Heart left ventricle (tissue), 16 donors: ENCODE results near the gene OLR1. TPM values are rescaled to one million over a fixed set of nuclear protein-coding genes. Genes with fewer than 3 reads are reported as not detected.

Experiments
- ATAC-seq, 4 donors: fragments of 200-7000 bp; cut with Tn5 transposase; one replicate each; pipeline ENCODE4 v1.9.1; 2020 to 2022; ENCODE audit warnings: moderate library complexity in 4 of 4, mild to moderate bottlenecking in 3 of 4, moderate number of reproducible peaks in 1 of 4
- DNase-seq, 5 donors: peaks; one replicate each; pipeline ENCODE4 v3.0.0-alpha.2; 2020
- H3K27ac ChIP-seq, 12 donors: fragments of 200-600 bp; sonication (generic) in 4 of 12; one replicate each; pipeline versions ENCODE4 v1.5.0 to v1.8.0; 2016 to 2022; ENCODE audit warnings: mild to moderate bottlenecking in 2 of 12
- H3K27me3 ChIP-seq, 9 donors: fragments of 200-600 bp; sonication (generic) in 2 of 9; one replicate each; pipeline versions ENCODE4 v1.5.1 to v1.8.0; 2016 to 2022; ENCODE audit warnings: mild to moderate bottlenecking in 3 of 9
- H3K36me3 ChIP-seq, 9 donors: fragments of 200-600 bp; sonication (generic) in 2 of 9; one replicate each; pipeline versions ENCODE4 v1.5.0 to v1.8.0; 2018 to 2022; ENCODE audit warnings: mild to moderate bottlenecking in 2 of 9
- H3K4me1 ChIP-seq, 12 donors: fragments of 200-600 bp; sonication (generic) in 4 of 12; one replicate each; pipeline versions ENCODE4 v1.5.0 to v1.8.0; 2016 to 2022; ENCODE audit warnings: mild to moderate bottlenecking in 3 of 12
- H3K4me3 ChIP-seq, 12 donors: fragments of 200-600 bp; sonication (generic) in 4 of 12; one replicate each; pipeline versions ENCODE4 v1.5.0 to v1.8.0; 2017 to 2022; ENCODE audit warnings: mild to moderate bottlenecking in 9 of 12, moderate library complexity in 4 of 12
- H3K9me3 ChIP-seq, 12 donors: fragments of 200-600 bp; sonication (generic) in 4 of 12; one replicate each; pipeline versions ENCODE4 v1.5.0 to v1.8.0; 2016 to 2022; ENCODE audit warnings: mild to moderate bottlenecking in 1 of 12
- POLR2A ChIP-seq, 2 donors: fragments of 450-650 bp; IDR thresholded peaks; one replicate each; pipeline ENCODE4 v1.6.1; 2017; ENCODE audit warnings: antibody characterized with exemption in 2 of 2, mild to moderate bottlenecking in 2 of 2, moderate library complexity in 2 of 2
- WGBS, 4 donors: extraction: QIAGEN DNeasy Blood & Tissue Kit in 2 of 4; methylation state at CpG; one replicate each; pipeline versions ENCODE4 v1.1.5 to v1.1.7; 2013 to 2018; 5-methylcytosine and 5-hydroxymethylcytosine counted together
- intact Hi-C, 10 donors: fragments of 100-400 bp; cut with DNase I; formaldehyde crosslinking; loops; one replicate each; pipeline versions ENCODE4 v1.11.1 to v1.14.2; 2022
- polyA plus RNA-seq, 2 donors: library from polyadenylated mRNA; stranded (reverse); fragments of 200-250 nt; gene quantifications; one replicate each; pipeline ENCODE4 v1.2.3, GENCODE V29; 2013
- total RNA-seq, 9 donors: library from RNA; depleted of rRNA in 2 of 9; stranded (reverse); fragments of >200 nt in 2 of 9; fragmentation: NEBNext Ultra II Directional in 3 of 9; extraction: Animal tissue kit (Norgen Biotek cat#: 25700) in 3 of 9; gene quantifications; one replicate each; pipeline versions ENCODE4 v1.1.0 to v1.2.4, GENCODE V29; 2016 to 2023
- TF ChIP-seq, protein P1 (sequence below), 12 donors: fragments of 200-600 bp; sonication (generic) in 4 of 12; IDR thresholded peaks; one replicate each; pipeline versions ENCODE4 v1.5.0 to v1.8.0; 2018 to 2022; ENCODE audit warnings: antibody characterized with exemption in 12 of 12, mild to moderate bottlenecking in 5 of 12
- donor health status: ischemic (EF 13 %, LVEDD 7.1; RV severe dilation, severe dysfunction).
- donor health status: healthy with polysubstance abuse.
- donor health status: DM: no; HTN: yes; CAD: no.
- donor health status: DM: no; HTN: no; CAD: no.
- donor health status: ischemic (EF 25% LVEDD 6.9; RV normal size, moderate dysfunction).
- donor health status: ischemic (EF 25% LVEDD 5.7; RV mildly dilated, moderate dysfunction).
- donor health status: healthy.
- donor health status: DM: yes; HTN: yes; CAD: no.
- donor health status: ischemic (EF 35%, LVEDD 5.7; RV mildly dilated, moderate dysfunction).
- donor health status: nonischemic (EF 11% LVEDD 7.7; RV severe dilation, severe dysfunction).
- donor health status: DM: yes; HTN: yes; CAD: no.
- donor health status: PGD.
- donor health status: ischemic (EF 29% LVEDD 5.4; RV normal size, mild dysfunction).
- donor health status: nonischemic (EF 23%, LVEDD 6.1; RV moderate dilation, normal function).

Gene OLR1
- total and polyA plus RNA-seq, 11 donors, result 0.07 to 1.6 (median 0.50) TPM; not detected in 2

- peak in 2 of 5 donors; percentile 26 to 64 for DNase-seq
- Histone ChIP-seq H3K27me3 (no peaks in the 10 kb centered on the region), H3K27ac (no peak overlapping the region), H3K4me1 (no peaks in the 10 kb centered on the region), H3K4me3 (no peak overlapping the region), H3K36me3 (no peaks in the 10 kb centered on the region), H3K9me3 (peaks cover 0 to 4% (median 0%) of the 10 kb centered on the region in 12 donors)
- no peak for TF ChIP-seq POLR2A (IDR thresholded peaks at IDR 0.05)
- TF ChIP-seq, protein P1, sequence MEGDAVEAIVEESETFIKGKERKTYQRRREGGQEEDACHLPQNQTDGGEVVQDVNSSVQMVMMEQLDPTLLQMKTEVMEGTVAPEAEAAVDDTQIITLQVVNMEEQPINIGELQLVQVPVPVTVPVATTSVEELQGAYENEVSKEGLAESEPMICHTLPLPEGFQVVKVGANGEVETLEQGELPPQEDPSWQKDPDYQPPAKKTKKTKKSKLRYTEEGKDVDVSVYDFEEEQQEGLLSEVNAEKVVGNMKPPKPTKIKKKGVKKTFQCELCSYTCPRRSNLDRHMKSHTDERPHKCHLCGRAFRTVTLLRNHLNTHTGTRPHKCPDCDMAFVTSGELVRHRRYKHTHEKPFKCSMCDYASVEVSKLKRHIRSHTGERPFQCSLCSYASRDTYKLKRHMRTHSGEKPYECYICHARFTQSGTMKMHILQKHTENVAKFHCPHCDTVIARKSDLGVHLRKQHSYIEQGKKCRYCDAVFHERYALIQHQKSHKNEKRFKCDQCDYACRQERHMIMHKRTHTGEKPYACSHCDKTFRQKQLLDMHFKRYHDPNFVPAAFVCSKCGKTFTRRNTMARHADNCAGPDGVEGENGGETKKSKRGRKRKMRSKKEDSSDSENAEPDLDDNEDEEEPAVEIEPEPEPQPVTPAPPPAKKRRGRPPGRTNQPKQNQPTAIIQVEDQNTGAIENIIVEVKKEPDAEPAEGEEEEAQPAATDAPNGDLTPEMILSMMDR (IDR thresholded peaks at IDR 0.05), result no peak
- WGBS, 4 donors, result 87 to 95% (median 91%) methylated on average over 38 of the region's 38 CpGs
- no peak for ATAC-seq
- intact Hi-C loops, result no loop called here
Observed at GRCh38 chr12:10111451-10111850, 60.5 kb downstream of the OLR1 start.

GRCh38 chr12:10110256-10110844 is 61.6 kb downstream of the OLR1 start:
- no peak overlapping the region for H3K4me3 ChIP-seq
- H3K36me3 ChIP-seq, result no peaks in the 10 kb centered on the region
- intact Hi-C loops, result no loop called here
- H3K27me3 ChIP-seq, result no peaks in the 10 kb centered on the region
- peaks cover 0 to 4% (median 0%) of the 10 kb centered on the region in 12 donors for H3K9me3 ChIP-seq
- ATAC-seq, result no peak
- no peak overlapping the region for H3K27ac ChIP-seq
- 86 to 92% (median 87%) methylated on average over 2 of the region's 2 CpGs for WGBS, 4 donors
- TF ChIP-seq, protein P1 (IDR thresholded peaks at IDR 0.05), result no peak
- TF ChIP-seq POLR2A (IDR thresholded peaks at IDR 0.05), result no peak
- DNase-seq, result no peak
- H3K4me1 ChIP-seq, result no peaks in the 10 kb centered on the region

Other genes starting within 250 kb of the OLR1 start
- gene CLEC2A, start 239.8 kb downstream of the OLR1 start, total RNA-seq, result not detected
- gene CLEC2A, start 239.8 kb downstream of the OLR1 start, polyA plus RNA-seq, result not detected
- 10 to 100 TPM in 2 of 9 donors, 1 to 10 TPM in 2, under 1 TPM in 3, not detected in 2; 0.20 to 16.8 (median 1.3) TPM for gene CLEC12A, start 200.7 kb downstream of the OLR1 start, total RNA-seq
- gene CLEC12A, start 200.7 kb downstream of the OLR1 start, polyA plus RNA-seq, result 1 to 10 TPM in 1 of 2 donors, under 1 TPM in 1; 0.27 to 1.1 TPM
- gene CLEC1B, start 173.0 kb downstream of the OLR1 start, total RNA-seq, result not detected
- not detected for gene CLEC1B, start 173.0 kb downstream of the OLR1 start, polyA plus RNA-seq
- gene CLEC12B, start 161.5 kb downstream of the OLR1 start, total RNA-seq, result under 1 TPM in 2 of 9 donors, not detected in 7; 0.43 to 0.59 TPM
- not detected for gene CLEC12B, start 161.5 kb downstream of the OLR1 start, polyA plus RNA-seq
- gene CLEC9A, start 141.4 kb downstream of the OLR1 start, total RNA-seq, result under 1 TPM in 4 of 9 donors, not detected in 5; 0.12 to 0.24 (median 0.22) TPM
- under 1 TPM in 1 of 2 donors, not detected in 1; 0.04 TPM for gene CLEC9A, start 141.4 kb downstream of the OLR1 start, polyA plus RNA-seq
- 1 to 10 TPM; 1.2 to 7.3 (median 2.5) TPM for gene CLEC1A, start 73.1 kb downstream of the OLR1 start, total RNA-seq
- 1 to 10 TPM; 2.5 to 3.1 TPM for gene CLEC1A, start 73.1 kb downstream of the OLR1 start, polyA plus RNA-seq
- 10 to 100 TPM in 1 of 9 donors, 1 to 10 TPM in 6, under 1 TPM in 2; 0.83 to 31.5 (median 1.9) TPM for gene CLEC7A, start 41.9 kb downstream of the OLR1 start, total RNA-seq
- gene CLEC7A, start 41.9 kb downstream of the OLR1 start, polyA plus RNA-seq, result 1 to 10 TPM; 1.1 to 2.7 TPM
- gene TMEM52B, start 6.9 kb upstream of the OLR1 start, total RNA-seq, result under 1 TPM in 1 of 9 donors, not detected in 8; 0.53 TPM
- gene TMEM52B, start 6.9 kb upstream of the OLR1 start, polyA plus RNA-seq, result under 1 TPM in 1 of 2 donors, not detected in 1; 0.03 TPM
- gene GABARAPL1, start 40.7 kb upstream of the OLR1 start, total RNA-seq, result 100 to 1,000 TPM; 212 to 790 (median 297) TPM
- gene GABARAPL1, start 40.7 kb upstream of the OLR1 start, polyA plus RNA-seq, result 100 to 1,000 TPM; 126 to 258 TPM
- 1 to 10 TPM in 3 of 9 donors, under 1 TPM in 6; 0.25 to 7.4 (median 0.93) TPM for gene KLRD1, start 135.7 kb upstream of the OLR1 start, total RNA-seq
- gene KLRD1, start 135.7 kb upstream of the OLR1 start, polyA plus RNA-seq, result 1 to 10 TPM in 1 of 2 donors, under 1 TPM in 1; 0.25 to 1.1 TPM
- 1 to 10 TPM in 2 of 9 donors, under 1 TPM in 5, not detected in 2; 0.45 to 6.6 (median 0.49) TPM for gene KLRK1, start 217.9 kb upstream of the OLR1 start, total RNA-seq
- gene KLRK1, start 217.9 kb upstream of the OLR1 start, polyA plus RNA-seq, result under 1 TPM; 0.28 to 0.69 TPM
- 1 to 10 TPM in 1 of 9 donors, not detected in 8; 1.1 TPM for gene KLRC4, start 237.6 kb upstream of the OLR1 start, total RNA-seq
- not detected for gene KLRC4, start 237.6 kb upstream of the OLR1 start, polyA plus RNA-seq
- not detected for gene KLRC3, start 248.5 kb upstream of the OLR1 start, total RNA-seq
- gene KLRC3, start 248.5 kb upstream of the OLR1 start, polyA plus RNA-seq, result not detected